Small intestine (tissue), 7 donors: ENCODE results near the gene SLCO1B3. TPM values are rescaled to one million over a fixed set of nuclear protein-coding genes. Genes with fewer than 3 reads are reported as not detected.

Experiments used
- DNase-seq, 2 donors: peaks; one replicate each; pipeline versions ENCODE4 v3.0.0 to v3.0.0-alpha.2; 2013
- FAIRE-seq: peaks from 2 replicates; lab custom pipeline; 2012; peaks lifted over from hg19 to GRCh38; lab: Jason Lieb, UNC
- H3K27ac ChIP-seq, 3 donors: one replicate each; pipeline ENCODE4 v1.5.1; 2013; ENCODE audit warnings: low read length in 2 of 3, mild to moderate bottlenecking in 2 of 3, control low read depth in 1 of 3, inconsistent platforms in 1 of 3, low read depth in 1 of 3, moderate library complexity in 1 of 3
- H3K27me3 ChIP-seq, 3 donors: one replicate each; pipeline ENCODE4 v1.6.1; 2013; ENCODE audit warnings: low read length in 3 of 3, inconsistent platforms in 1 of 3; ENCODE audit not compliant: control insufficient read depth in 3 of 3, insufficient read depth in 3 of 3
- H3K36me3 ChIP-seq, 3 donors: one replicate each; pipeline ENCODE4 v1.6.1; 2013; ENCODE audit warnings: low read length in 3 of 3, inconsistent platforms in 1 of 3, low read depth in 1 of 3, mild to moderate bottlenecking in 1 of 3, moderate library complexity in 1 of 3; ENCODE audit not compliant: control insufficient read depth in 3 of 3, insufficient read depth in 2 of 3
- H3K4me1 ChIP-seq, 3 donors: one replicate each; pipeline ENCODE4 v1.6.1; 2013; ENCODE audit warnings: low read length in 2 of 3, inconsistent platforms in 1 of 3, low read depth in 1 of 3, mild to moderate bottlenecking in 1 of 3, moderate library complexity in 1 of 3; ENCODE audit not compliant: control insufficient read depth in 3 of 3, insufficient read depth in 2 of 3
- H3K4me3 ChIP-seq, 3 donors: one replicate each; pipeline ENCODE4 v1.5.1; 2013; ENCODE audit warnings: low read length in 3 of 3, control low read depth in 1 of 3, inconsistent platforms in 1 of 3, low read depth in 1 of 3, mild to moderate bottlenecking in 1 of 3, moderate library complexity in 1 of 3
- H3K9me3 ChIP-seq, 2 donors: one replicate each; pipeline ENCODE4 v1.6.1; 2013; ENCODE audit warnings: low read depth in 1 of 2, low read length in 1 of 2; ENCODE audit not compliant: control insufficient read depth in 2 of 2, insufficient read depth in 1 of 2
- WGBS, 3 donors: extraction: QIAGEN DNeasy Blood & Tissue Kit; methylation state at CpG; one replicate each; pipeline ENCODE4 v1.1.7; 2013; 5-methylcytosine and 5-hydroxymethylcytosine counted together
- polyA plus RNA-seq, 4 donors: library from polyadenylated mRNA; stranded (reverse) in 3 of 4; unstranded in 1 of 4; fragments of 200-250 nt in 3 of 4; fragments of 120-200 nt in 1 of 4; gene quantifications; one replicate each; pipeline versions ENCODE4 v1.2.1 to v1.2.3, GENCODE V29; 2013
- donor health status: healthy with polysubstance abuse.
- donor health status: control.
- donor health status: control.
- donor health status: Bipolar disorder and iron deficiency.
- donor health status: healthy.

SLCO1B3 gene
- polyA plus RNA-seq, 4 donors: not detected

GRCh38 chr12:20830456-20830855 is 20.0 kb downstream of the SLCO1B3 start:
- DNase-seq (no peak), FAIRE-seq (no peak)
- Histone ChIP-seq H3K4me1 (no peaks in the 10 kb centered on the region), H3K36me3 (no peaks in the 10 kb centered on the region), H3K9me3 (no peaks in the 10 kb centered on the region), H3K4me3 (no peak overlapping the region), H3K27me3 (no peaks in the 10 kb centered on the region), H3K27ac (no peak overlapping the region)
- WGBS, 3 donors: 59 to 76% (median 66%) methylated on average over 1 of the region's 1 CpG

GRCh38 chr12:20832911-20833310 is 22.4 kb downstream of the SLCO1B3 start:
- WGBS, 3 donors: 49 to 75% (median 63%) methylated on average over 4 of the region's 4 CpGs

GRCh38 chr12:20852649-20853048 is 42.1 kb downstream of the SLCO1B3 start:
- FAIRE-seq: peak; percentile 23

More at GRCh38 chr12:20832911-20833310, 22.4 kb downstream of the SLCO1B3 start:
- H3K27ac ChIP-seq: no peak overlapping the region
- H3K27me3 ChIP-seq: no peaks in the 10 kb centered on the region
- H3K9me3 ChIP-seq: no peaks in the 10 kb centered on the region
- H3K36me3 ChIP-seq: no peaks in the 10 kb centered on the region
- FAIRE-seq (no peak), DNase-seq (no peak)
- no peaks in the 10 kb centered on the region for H3K4me1 ChIP-seq
- H3K4me3 ChIP-seq: no peak overlapping the region

GRCh38 chr12:20863056-20863455 is 52.6 kb downstream of the SLCO1B3 start:
- Histone ChIP-seq H3K27me3 (no peaks in the 10 kb centered on the region), H3K9me3 (no peaks in the 10 kb centered on the region), H3K4me1 (no peaks in the 10 kb centered on the region), H3K4me3 (no peak overlapping the region), H3K36me3 (no peaks in the 10 kb centered on the region), H3K27ac (no peak overlapping the region)
- WGBS, 3 donors: 86 to 93% (median 89%) methylated on average over 3 of the region's 3 CpGs
- no peak for DNase-seq
- no peak for FAIRE-seq

More at GRCh38 chr12:20852649-20853048, 42.1 kb downstream of the SLCO1B3 start:
- Histone ChIP-seq H3K4me3 (no peak overlapping the region), H3K27ac (no peak overlapping the region), H3K4me1 (no peaks in the 10 kb centered on the region), H3K27me3 (no peaks in the 10 kb centered on the region), H3K36me3 (no peaks in the 10 kb centered on the region), H3K9me3 (no peaks in the 10 kb centered on the region)
- no peak for DNase-seq

GRCh38 chr12:20865873-20866272 is 55.4 kb downstream of the SLCO1B3 start:
- no peak overlapping the region for H3K4me3 ChIP-seq
- H3K27ac ChIP-seq: no peak overlapping the region
- WGBS, 3 donors: 27 to 59% (median 29%) methylated on average over 2 of the region's 2 CpGs
- no peak for DNase-seq
- H3K9me3 ChIP-seq: no peaks in the 10 kb centered on the region
- H3K4me1 ChIP-seq: no peaks in the 10 kb centered on the region
- FAIRE-seq: no peak
- no peaks in the 10 kb centered on the region for H3K36me3 ChIP-seq
- H3K27me3 ChIP-seq: no peaks in the 10 kb centered on the region

- Histone ChIP-seq H3K4me3 (no peak overlapping the region), H3K27me3 (no peaks in the 10 kb centered on the region), H3K9me3 (no peaks in the 10 kb centered on the region), H3K4me1 (no peaks in the 10 kb centered on the region), H3K27ac (no peak overlapping the region), H3K36me3 (no peaks in the 10 kb centered on the region)
- WGBS, 3 donors: 85 to 96% (median 93%) methylated on average over 2 of the region's 2 CpGs
- FAIRE-seq (no peak), DNase-seq (no peak)
These were observed 57.8 kb downstream of the SLCO1B3 start for GRCh38 chr12:20868277-20868676.

GRCh38 chr12:20883288-20883687 is 72.8 kb downstream of the SLCO1B3 start:
- DNase-seq (peak in 1 of 2 donors; percentile 31), FAIRE-seq (no peak)
- H3K27ac ChIP-seq: no peak overlapping the region
- H3K36me3 ChIP-seq: no peaks in the 10 kb centered on the region
- no peaks in the 10 kb centered on the region for H3K4me1 ChIP-seq
- no peaks in the 10 kb centered on the region for H3K27me3 ChIP-seq
- H3K4me3 ChIP-seq: no peak overlapping the region
- H3K9me3 ChIP-seq: no peaks in the 10 kb centered on the region

- Histone ChIP-seq H3K36me3 (no peaks in the 10 kb centered on the region), H3K27me3 (no peaks in the 10 kb centered on the region), H3K27ac (no peak overlapping the region), H3K4me1 (no peaks in the 10 kb centered on the region), H3K9me3 (no peaks in the 10 kb centered on the region), H3K4me3 (no peak overlapping the region)
- FAIRE-seq (no peak), DNase-seq (no peak)
- WGBS, 3 donors: 43 to 78% (median 69%) methylated on average over 1 of the region's 1 CpG
These were observed 74.6 kb downstream of the SLCO1B3 start for GRCh38 chr12:20885116-20885515.

GRCh38 chr12:20885552-20885951 is 75.0 kb downstream of the SLCO1B3 start:
- Histone ChIP-seq H3K36me3 (no peaks in the 10 kb centered on the region), H3K4me3 (no peak overlapping the region), H3K27ac (no peak overlapping the region), H3K9me3 (no peaks in the 10 kb centered on the region), H3K27me3 (no peaks in the 10 kb centered on the region), H3K4me1 (no peaks in the 10 kb centered on the region)
- WGBS, 3 donors: 19 to 68% (median 39%) methylated on average over 2 of the region's 2 CpGs
- FAIRE-seq: no peak
- DNase-seq: no peak
